ENCODE data around the gene PPP2R3C. TPM values are rescaled to one million over a fixed set of nuclear protein-coding genes. Genes with fewer than 3 reads are reported as not detected.
"Not testable (repeated sequence)": the region's sequence is repeated elsewhere in the genome, so short reads cannot be mapped to it uniquely, and the experiment has no call there.

Gene PPP2R3C
- total and polyA plus RNA-seq, 2 donors = 48.8 to 49.4 TPM

GRCh38 chr14:35043046-35043445 is 78.7 kb downstream of the PPP2R3C start:
- H3K27ac ChIP-seq (ENCODE audit: low read depth in 1 of 2, low read length in 1 of 2) = no peak overlapping the region
- H3K4me3 ChIP-seq (ENCODE audit: low read length in 2 of 2) = no peak overlapping the region
- no peaks in the 10 kb centered on the region for H3K36me3 ChIP-seq (ENCODE audit: control insufficient read depth in 2 of 2, insufficient read depth in 2 of 2, low read length in 1 of 2)
- H3K9me3 ChIP-seq (ENCODE audit: control insufficient read depth in 2 of 2, insufficient read depth in 1 of 2, low read length in 1 of 2) = no peaks in the 10 kb centered on the region
- peaks cover 4 to 7% of the 10 kb centered on the region in 2 donors for H3K4me1 ChIP-seq (ENCODE audit: control insufficient read depth in 2 of 2, insufficient read depth in 2 of 2, low read length in 2 of 2)
- no peak for DNase-seq (ENCODE audit: low read depth in 6 of 9, low spot score in 9 of 9)
- H3K27me3 ChIP-seq (ENCODE audit: control insufficient read depth in 2 of 2, insufficient read depth in 1 of 2, low read length in 1 of 2) = no peaks in the 10 kb centered on the region
- 99% methylated on average over 2 of the region's 2 CpGs for WGBS

- Histone ChIP-seq H3K27me3 (ENCODE audit: control insufficient read depth in 2 of 2, insufficient read depth in 1 of 2, low read length in 1 of 2) (no peaks in the 10 kb centered on the region), H3K4me3 (ENCODE audit: low read length in 2 of 2) (no peak overlapping the region), H3K9me3 (ENCODE audit: control insufficient read depth in 2 of 2, insufficient read depth in 1 of 2, low read length in 1 of 2) (no peaks in the 10 kb centered on the region), H3K4me1 (ENCODE audit: control insufficient read depth in 2 of 2, insufficient read depth in 2 of 2, low read length in 2 of 2) (peaks cover 4 to 7% of the 10 kb centered on the region in 2 donors), H3K36me3 (ENCODE audit: control insufficient read depth in 2 of 2, insufficient read depth in 2 of 2, low read length in 1 of 2) (no peaks in the 10 kb centered on the region), H3K27ac (ENCODE audit: low read depth in 1 of 2, low read length in 1 of 2) (no peak overlapping the region)
- DNase-seq (ENCODE audit: low read depth in 6 of 9, low spot score in 9 of 9) = no peak
- WGBS = over 99% methylated on average over 3 of the region's 3 CpGs
Observed at GRCh38 chr14:35042632-35043031, 79.2 kb downstream of the PPP2R3C start.

- H3K4me3 ChIP-seq (ENCODE audit: low read length in 2 of 2); DNase-seq (ENCODE audit: low read depth in 6 of 9, low spot score in 9 of 9); H3K27ac ChIP-seq (ENCODE audit: low read depth in 1 of 2, low read length in 1 of 2); H3K36me3 ChIP-seq (ENCODE audit: control insufficient read depth in 2 of 2, insufficient read depth in 2 of 2, low read length in 1 of 2); H3K4me1 ChIP-seq (ENCODE audit: control insufficient read depth in 2 of 2, insufficient read depth in 2 of 2, low read length in 2 of 2); H3K27me3 ChIP-seq (ENCODE audit: control insufficient read depth in 2 of 2, insufficient read depth in 1 of 2, low read length in 1 of 2): not testable (repeated sequence)
- 99% methylated on average over 11 of the region's 17 CpGs for WGBS
- peaks cover 6 to 17% of the 10 kb centered on the region in 2 donors for H3K9me3 ChIP-seq (ENCODE audit: control insufficient read depth in 2 of 2, insufficient read depth in 1 of 2, low read length in 1 of 2)
Observed at GRCh38 chr14:35038312-35038711, 83.5 kb downstream of the PPP2R3C start.

Other genes with a start within 250 kb of the PPP2R3C start
- gene BAZ1A, start 246.6 kb downstream of the PPP2R3C start, total RNA-seq = 45.6 TPM
- gene BAZ1A, start 246.6 kb downstream of the PPP2R3C start, polyA plus RNA-seq = 41.2 TPM
- gene SRP54, start 139.0 kb downstream of the PPP2R3C start, total RNA-seq = 54.1 TPM
- 33.7 TPM for gene SRP54, start 139.0 kb downstream of the PPP2R3C start, polyA plus RNA-seq
- 25.3 TPM for gene FAM177A1, start 75.7 kb downstream of the PPP2R3C start, total RNA-seq
- gene FAM177A1, start 75.7 kb downstream of the PPP2R3C start, polyA plus RNA-seq = 65.1 TPM
- gene PRORP, start 562 bp upstream of the PPP2R3C start, total RNA-seq = 42.1 TPM
- 28.5 TPM for gene PRORP, start 562 bp upstream of the PPP2R3C start, polyA plus RNA-seq
- 550 TPM for gene PSMA6, start 170.4 kb upstream of the PPP2R3C start, total RNA-seq
- gene PSMA6, start 170.4 kb upstream of the PPP2R3C start, polyA plus RNA-seq = 206 TPM